ENCODE results near the gene ICE2.

ICE2 gene

DNA sequence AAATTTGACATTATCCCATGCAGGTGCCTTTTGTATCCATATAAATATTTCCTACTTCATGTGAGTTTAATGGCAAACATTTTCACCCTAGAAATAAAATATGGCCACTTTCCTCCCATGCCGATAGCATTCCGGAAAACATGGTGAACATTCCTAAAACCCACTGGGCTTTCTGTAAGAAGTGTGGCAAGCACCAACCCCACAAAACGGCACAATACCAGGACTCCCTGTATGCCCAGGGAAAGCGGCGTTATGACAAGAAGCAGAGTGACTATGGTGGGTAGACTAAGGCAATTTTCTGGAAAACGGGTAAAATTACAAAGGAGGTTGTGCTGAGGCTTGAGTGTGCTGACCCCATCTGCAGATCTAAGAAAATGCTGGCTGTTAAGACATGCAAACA is 88.7 kb downstream of the ICE2 start:
- 91% methylated on average over 6 of the region's 6 CpGs for WGBS
- H2AK5ac ChIP-seq (ENCODE audit: low read length, severe bottlenecking) = no peak overlapping the region
- H3K4me2 ChIP-seq (ENCODE audit: low read length, poor library complexity, severe bottlenecking) = peak overlapping the region; percentile 52
- no peak overlapping the region for H4K8ac ChIP-seq (ENCODE audit: low read length)
- H2BK5ac ChIP-seq (ENCODE audit: low read depth, low read length, poor library complexity, severe bottlenecking) = no peak overlapping the region
- H3K4me3 ChIP-seq (ENCODE audit: insufficient read depth in 1 of 2, low read depth in 1 of 2, low read length in 2 of 2) = peak overlapping the region in 1 of 2 experiments; percentile 72
- no peaks in the 10 kb centered on the region for H3K79me1 ChIP-seq (replicated peaks; ENCODE audit: low read length, poor library complexity, severe bottlenecking)
- no peaks in the 10 kb centered on the region for H3K9me3 ChIP-seq (ENCODE audit: control insufficient read depth, low read length)
- no peak for DNase-seq
- no peak overlapping the region for H3K18ac ChIP-seq (ENCODE audit: low read depth in 1 of 2, low read length in 2 of 2)
- no peak overlapping the region for H3K4ac ChIP-seq (ENCODE audit: low read depth in 1 of 2, low read length in 2 of 2)
- no peak overlapping the region for H2BK120ac ChIP-seq (ENCODE audit: low read depth, low read length)
- H3K36me3 ChIP-seq (ENCODE audit: control insufficient read depth in 1 of 2, insufficient read depth in 2 of 2, low read depth in 1 of 2, low read length in 2 of 2) = peaks cover 11 to 65% of the 10 kb centered on the region in 2 experiments
- H2AFZ ChIP-seq (ENCODE audit: low read depth, low read length) = no peak overlapping the region
- no peaks in the 10 kb centered on the region for H3K27me3 ChIP-seq (ENCODE audit: control insufficient read depth in 1 of 2, insufficient read depth in 1 of 2, low read length in 2 of 2)
- H2BK12ac ChIP-seq (ENCODE audit: low read length in 2 of 2) = no peak overlapping the region
- H3K14ac ChIP-seq (ENCODE audit: low read length in 2 of 2) = no peak overlapping the region
- peaks cover 12% of the 10 kb centered on the region for H3K4me1 ChIP-seq (ENCODE audit: control insufficient read depth, insufficient read depth, low read depth, low read length)
- no peak overlapping the region for H3K23ac ChIP-seq (ENCODE audit: low read length in 2 of 2)
- peak overlapping the region; percentile 100 for H3K9ac ChIP-seq (ENCODE audit: low read length)
- H2BK15ac ChIP-seq (ENCODE audit: low read depth, poor library complexity, severe bottlenecking) = no peak overlapping the region
- H4K91ac ChIP-seq (ENCODE audit: low read length) = no peak overlapping the region
- peak overlapping the region; percentile 45 for H3K27ac ChIP-seq (ENCODE audit: low read length, poor library complexity, severe bottlenecking)

DNA sequence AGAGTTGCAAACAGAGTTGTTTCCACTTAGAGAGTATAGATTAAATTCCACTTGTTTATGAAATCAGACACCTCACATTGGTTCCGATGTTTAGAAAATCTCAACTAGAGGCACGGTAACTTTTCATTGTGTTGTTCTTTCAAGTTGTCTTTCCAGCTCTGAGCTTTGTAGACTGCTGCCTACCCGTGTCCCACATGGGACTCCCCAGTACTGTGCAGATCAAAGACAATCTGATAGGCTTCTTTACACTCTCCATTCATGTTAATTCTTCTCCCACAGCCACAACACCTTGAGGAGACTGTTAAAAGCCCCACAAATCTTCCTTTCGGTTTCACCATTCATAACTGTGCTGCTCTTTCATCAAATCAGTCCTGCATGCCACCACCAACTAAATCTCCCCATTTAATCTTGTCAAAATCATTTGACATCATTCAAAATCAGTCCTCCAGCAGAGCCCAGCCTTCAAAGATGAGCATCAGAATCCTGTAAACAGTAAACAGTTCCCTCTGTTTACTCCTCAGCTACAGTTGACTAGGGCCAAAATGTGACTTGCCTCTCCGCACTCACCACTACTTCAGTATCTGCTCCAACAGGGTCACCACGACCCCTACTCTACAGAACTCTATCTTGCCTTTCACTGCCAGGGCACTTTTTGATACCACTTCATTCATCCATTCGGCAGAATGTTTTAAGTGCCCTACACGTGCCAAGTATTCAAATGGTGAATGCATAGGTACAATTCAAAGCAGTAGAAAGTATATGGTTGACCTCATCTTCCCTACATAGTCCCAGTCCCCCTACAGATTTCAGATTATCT is 89.5 kb downstream of the ICE2 start:
- no peak overlapping the region for H2BK15ac ChIP-seq (ENCODE audit: low read depth, poor library complexity, severe bottlenecking)
- DNase-seq = peak; percentile 46
- H3K4me2 ChIP-seq (ENCODE audit: low read length, poor library complexity, severe bottlenecking) = peak overlapping the region; percentile 10
- no peak overlapping the region for H2BK5ac ChIP-seq (ENCODE audit: low read depth, low read length, poor library complexity, severe bottlenecking)
- H3K18ac ChIP-seq (ENCODE audit: low read depth in 1 of 2, low read length in 2 of 2) = no peak overlapping the region
- no peak overlapping the region for H3K4ac ChIP-seq (ENCODE audit: low read depth in 1 of 2, low read length in 2 of 2)
- H4K8ac ChIP-seq (ENCODE audit: low read length) = no peak overlapping the region
- H3K4me3 ChIP-seq (ENCODE audit: insufficient read depth in 1 of 2, low read depth in 1 of 2, low read length in 2 of 2) = peak overlapping the region in 1 of 2 experiments; percentile 72
- H3K27ac ChIP-seq (ENCODE audit: low read length, poor library complexity, severe bottlenecking) = peak overlapping the region; percentile 41
- H3K4me1 ChIP-seq (ENCODE audit: control insufficient read depth, insufficient read depth, low read depth, low read length) = peaks cover 13% of the 10 kb centered on the region
- H3K9ac ChIP-seq (ENCODE audit: low read length) = peak overlapping the region; percentile 100
- no peak overlapping the region for H3K23ac ChIP-seq (ENCODE audit: low read length in 2 of 2)
- peak overlapping the region; percentile 17 for H2AK5ac ChIP-seq (ENCODE audit: low read length, severe bottlenecking)
- H4K91ac ChIP-seq (ENCODE audit: low read length) = no peak overlapping the region
- H3K79me1 ChIP-seq (replicated peaks; ENCODE audit: low read length, poor library complexity, severe bottlenecking) = no peaks in the 10 kb centered on the region
- H3K14ac ChIP-seq (ENCODE audit: low read length in 2 of 2) = no peak overlapping the region
- H3K36me3 ChIP-seq (ENCODE audit: control insufficient read depth in 1 of 2, insufficient read depth in 2 of 2, low read depth in 1 of 2, low read length in 2 of 2) = peaks cover 9 to 64% of the 10 kb centered on the region in 2 experiments
- H3K27me3 ChIP-seq (ENCODE audit: control insufficient read depth in 1 of 2, insufficient read depth in 1 of 2, low read length in 2 of 2) = no peaks in the 10 kb centered on the region
- no peak overlapping the region for H2BK120ac ChIP-seq (ENCODE audit: low read depth, low read length)
- WGBS = 87% methylated on average over 6 of the region's 8 CpGs
- H3K9me3 ChIP-seq (ENCODE audit: control insufficient read depth, low read length) = no peaks in the 10 kb centered on the region
- no peak overlapping the region for H2BK12ac ChIP-seq (ENCODE audit: low read length in 2 of 2)
- H2AFZ ChIP-seq (ENCODE audit: low read depth, low read length) = no peak overlapping the region

DNA sequence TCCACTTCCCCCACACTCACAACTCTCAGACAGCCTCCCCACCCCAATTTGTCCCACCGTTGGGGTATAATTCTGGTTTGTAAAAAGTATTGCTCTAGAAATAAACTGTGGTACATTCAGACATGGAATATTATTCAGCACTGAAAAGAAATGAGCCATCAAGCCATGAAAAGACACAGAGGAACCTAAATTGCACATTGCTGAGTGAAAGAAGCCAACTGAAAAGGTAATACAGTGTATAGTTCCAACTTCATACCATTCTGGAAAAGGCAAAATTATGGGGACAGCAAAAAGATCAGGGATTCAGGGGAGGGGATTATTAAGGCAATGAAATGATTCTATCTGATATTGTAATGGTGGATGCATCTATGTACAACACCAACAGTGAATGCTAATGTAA is 91.6 kb downstream of the ICE2 start:
- H4K8ac ChIP-seq (ENCODE audit: low read length) = no peak overlapping the region
- no peak overlapping the region for H3K23ac ChIP-seq (ENCODE audit: low read length in 2 of 2)
- no peaks in the 10 kb centered on the region for H3K9me3 ChIP-seq (ENCODE audit: control insufficient read depth, low read length)
- H3K4ac ChIP-seq (ENCODE audit: low read depth in 1 of 2, low read length in 2 of 2) = no peak overlapping the region
- peak overlapping the region; percentile 26 for H3K9ac ChIP-seq (ENCODE audit: low read length)
- H3K4me3 ChIP-seq (ENCODE audit: insufficient read depth in 1 of 2, low read depth in 1 of 2, low read length in 2 of 2) = no peak overlapping the region
- no CpG with 5 or more reads among the region's 1 CpG for WGBS
- H3K4me2 ChIP-seq (ENCODE audit: low read length, poor library complexity, severe bottlenecking) = no peak overlapping the region
- H4K91ac ChIP-seq (ENCODE audit: low read length) = no peak overlapping the region
- no peak overlapping the region for H2AK5ac ChIP-seq (ENCODE audit: low read length, severe bottlenecking)
- peaks cover 11 to 75% of the 10 kb centered on the region in 2 experiments for H3K36me3 ChIP-seq (ENCODE audit: control insufficient read depth in 1 of 2, insufficient read depth in 2 of 2, low read depth in 1 of 2, low read length in 2 of 2)
- H3K27me3 ChIP-seq (ENCODE audit: control insufficient read depth in 1 of 2, insufficient read depth in 1 of 2, low read length in 2 of 2) = no peaks in the 10 kb centered on the region
- H3K14ac ChIP-seq (ENCODE audit: low read length in 2 of 2) = no peak overlapping the region
- H2BK5ac ChIP-seq (ENCODE audit: low read depth, low read length, poor library complexity, severe bottlenecking) = no peak overlapping the region
- no peak for DNase-seq
- peaks cover 11% of the 10 kb centered on the region for H3K4me1 ChIP-seq (ENCODE audit: control insufficient read depth, insufficient read depth, low read depth, low read length)
- no peak overlapping the region for H3K18ac ChIP-seq (ENCODE audit: low read depth in 1 of 2, low read length in 2 of 2)
- no peak overlapping the region for H2AFZ ChIP-seq (ENCODE audit: low read depth, low read length)
- no peak overlapping the region for H2BK12ac ChIP-seq (ENCODE audit: low read length in 2 of 2)
- no peak overlapping the region for H2BK15ac ChIP-seq (ENCODE audit: low read depth, poor library complexity, severe bottlenecking)
- H2BK120ac ChIP-seq (ENCODE audit: low read depth, low read length) = peak overlapping the region; percentile 5
- H3K79me1 ChIP-seq (replicated peaks; ENCODE audit: low read length, poor library complexity, severe bottlenecking) = no peaks in the 10 kb centered on the region
- H3K27ac ChIP-seq (ENCODE audit: low read length, poor library complexity, severe bottlenecking) = peak overlapping the region; percentile 45

DNA sequence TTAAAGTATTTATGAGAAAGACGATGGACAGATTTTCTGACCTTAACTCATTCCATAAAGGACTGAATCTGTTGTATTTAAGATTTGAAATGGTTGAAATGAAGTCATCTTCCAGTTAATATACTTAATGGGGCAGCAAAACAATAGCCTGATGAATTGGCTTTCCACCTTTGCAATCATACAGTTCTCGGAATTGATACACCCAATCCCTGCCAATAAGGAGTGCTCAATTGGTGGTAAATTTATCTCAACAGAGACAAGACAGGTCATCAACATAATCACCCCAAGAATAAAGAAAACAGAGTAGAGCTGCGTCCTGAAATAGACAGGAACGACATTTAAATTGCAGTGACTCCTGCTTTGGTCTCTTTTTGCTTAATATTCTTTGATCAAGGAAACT is 92.3 kb downstream of the ICE2 start:
- Histone ChIP-seq H3K4ac (ENCODE audit: low read depth in 1 of 2, low read length in 2 of 2) (no peak overlapping the region), H3K9me3 (ENCODE audit: control insufficient read depth, low read length) (no peaks in the 10 kb centered on the region), H3K79me1 (replicated peaks; ENCODE audit: low read length, poor library complexity, severe bottlenecking) (no peaks in the 10 kb centered on the region), H2AFZ (ENCODE audit: low read depth, low read length) (no peak overlapping the region), H2AK5ac (ENCODE audit: low read length, severe bottlenecking) (no peak overlapping the region), H4K8ac (ENCODE audit: low read length) (no peak overlapping the region), H3K27ac (ENCODE audit: low read length, poor library complexity, severe bottlenecking) (peak overlapping the region; percentile 45), H4K91ac (ENCODE audit: low read length) (no peak overlapping the region), H3K18ac (ENCODE audit: low read depth in 1 of 2, low read length in 2 of 2) (no peak overlapping the region), H2BK12ac (ENCODE audit: low read length in 2 of 2) (no peak overlapping the region), H3K4me2 (ENCODE audit: low read length, poor library complexity, severe bottlenecking) (peak overlapping the region; percentile 11), H2BK5ac (ENCODE audit: low read depth, low read length, poor library complexity, severe bottlenecking) (no peak overlapping the region), H3K14ac (ENCODE audit: low read length in 2 of 2) (no peak overlapping the region), H2BK15ac (ENCODE audit: low read depth, poor library complexity, severe bottlenecking) (no peak overlapping the region), H3K4me3 (ENCODE audit: insufficient read depth in 1 of 2, low read depth in 1 of 2, low read length in 2 of 2) (peak overlapping the region in 1 of 2 experiments; percentile 9), H3K9ac (ENCODE audit: low read length) (peak overlapping the region; percentile 26), H3K4me1 (ENCODE audit: control insufficient read depth, insufficient read depth, low read depth, low read length) (peaks cover 11% of the 10 kb centered on the region), H2BK120ac (ENCODE audit: low read depth, low read length) (no peak overlapping the region), H3K36me3 (ENCODE audit: control insufficient read depth in 1 of 2, insufficient read depth in 2 of 2, low read depth in 1 of 2, low read length in 2 of 2) (peaks cover 11 to 77% of the 10 kb centered on the region in 2 experiments), H3K23ac (ENCODE audit: low read length in 2 of 2) (no peak overlapping the region), H3K27me3 (ENCODE audit: control insufficient read depth in 1 of 2, insufficient read depth in 1 of 2, low read length in 2 of 2) (no peaks in the 10 kb centered on the region)
- WGBS = 87% methylated on average over 3 of the region's 4 CpGs
- DNase-seq = no peak
